GM18951 (cell line): ENCODE measurements around the gene LCN1.

Experiments used
- POLR2A ChIP-seq: IDR thresholded peaks from 4 replicates; pipeline ENCODE4 v1.6.1; 2011; ENCODE audit warnings: mild to moderate bottlenecking; ENCODE audit not compliant: insufficient read length, insufficient read depth; ENCODE audit errors: extremely low read depth
- in situ Hi-C: fragments of 300-500 bp; cut with MboI; formaldehyde crosslinking; loops from one replicate; pipeline ENCODE4 v1.12.0; 2022; ENCODE audit warnings: low sequenced_read_pairs, mixed read lengths, inconsistent platforms; ENCODE audit not compliant: unreplicated experiment

Gene LCN1

DNA sequence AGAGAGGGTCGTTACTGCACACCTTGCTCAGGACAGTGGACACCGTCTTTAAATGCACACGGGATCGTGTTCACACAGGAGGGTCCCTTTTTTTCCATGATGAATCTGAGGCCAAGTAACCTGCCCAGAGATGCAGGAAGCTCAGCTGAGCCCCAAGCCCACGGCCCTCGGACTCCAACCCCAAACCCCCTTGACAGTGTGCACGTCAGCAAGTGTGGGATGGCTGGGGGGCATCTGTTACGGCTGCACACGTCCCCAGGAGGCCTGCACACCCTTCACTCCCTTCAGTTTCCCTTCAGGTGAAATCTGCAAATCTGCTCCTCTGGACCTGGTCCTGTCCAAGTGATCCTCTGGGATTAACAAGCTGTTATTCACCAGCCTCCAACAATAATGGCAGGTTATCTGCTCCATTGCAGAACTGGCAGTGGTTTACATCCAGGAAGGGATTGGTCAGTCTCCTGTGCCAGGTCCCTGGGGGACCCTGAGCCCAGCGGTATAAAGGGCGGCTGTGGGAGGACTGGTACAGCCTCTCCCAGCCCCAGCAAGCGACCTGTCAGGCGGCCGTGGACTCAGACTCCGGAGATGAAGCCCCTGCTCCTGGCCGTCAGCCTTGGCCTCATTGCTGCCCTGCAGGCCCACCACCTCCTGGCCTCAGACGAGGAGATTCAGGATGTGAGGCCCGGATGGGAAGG lies at the start of gene LCN1:
Gene LCN1, plus strand, starts transcription at position 525 of the 692 bp plus-strand sequence. Its CDS starts 58 bp downstream, at position 583.
- TF ChIP-seq POLR2A: no peak
- in situ Hi-C loops: no loop called here

- in situ Hi-C loops: no loop called here
- TF ChIP-seq POLR2A: no peak
These were observed 49.2 kb upstream of the LCN1 start for GRCh38 chr9:135471791-135472640.

GRCh38 chr9:135473972-135474543 lies 47.2 kb upstream of the LCN1 start:
- in situ Hi-C loops: no loop called here

GRCh38 chr9:135474915-135475314 lies 46.3 kb upstream of the LCN1 start:
- TF ChIP-seq POLR2A: no peak

More at GRCh38 chr9:135473972-135474543, 47.2 kb upstream of the LCN1 start:
- no peak for TF ChIP-seq POLR2A

GRCh38 chr9:135476561-135477355 lies 44.5 kb upstream of the LCN1 start:
- TF ChIP-seq POLR2A: no peak
- in situ Hi-C loops: no loop called here

More at GRCh38 chr9:135474915-135475314, 46.3 kb upstream of the LCN1 start:
- in situ Hi-C loops: no loop called here

DNA sequence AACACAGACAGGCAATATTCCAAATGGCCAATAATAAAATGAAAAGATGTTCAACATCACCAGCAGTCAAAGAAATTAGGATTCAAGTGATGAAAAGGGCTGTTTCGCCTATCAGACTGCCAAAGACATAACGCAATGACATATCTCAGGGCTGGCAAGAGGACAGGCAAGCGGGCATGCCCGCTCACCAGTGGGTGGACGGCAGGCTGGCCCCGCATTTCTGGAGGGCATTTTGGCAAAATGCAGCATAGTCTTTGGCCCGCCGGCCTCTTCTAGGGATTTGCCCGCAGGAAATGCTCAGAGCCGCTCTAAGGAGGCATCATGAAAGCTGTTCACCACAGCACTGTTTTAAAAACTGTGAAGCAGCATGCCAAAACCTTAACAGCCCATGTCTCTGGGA lies 43.0 kb upstream of the LCN1 start:
- no peak for TF ChIP-seq POLR2A
- in situ Hi-C loops: no loop called here

DNA sequence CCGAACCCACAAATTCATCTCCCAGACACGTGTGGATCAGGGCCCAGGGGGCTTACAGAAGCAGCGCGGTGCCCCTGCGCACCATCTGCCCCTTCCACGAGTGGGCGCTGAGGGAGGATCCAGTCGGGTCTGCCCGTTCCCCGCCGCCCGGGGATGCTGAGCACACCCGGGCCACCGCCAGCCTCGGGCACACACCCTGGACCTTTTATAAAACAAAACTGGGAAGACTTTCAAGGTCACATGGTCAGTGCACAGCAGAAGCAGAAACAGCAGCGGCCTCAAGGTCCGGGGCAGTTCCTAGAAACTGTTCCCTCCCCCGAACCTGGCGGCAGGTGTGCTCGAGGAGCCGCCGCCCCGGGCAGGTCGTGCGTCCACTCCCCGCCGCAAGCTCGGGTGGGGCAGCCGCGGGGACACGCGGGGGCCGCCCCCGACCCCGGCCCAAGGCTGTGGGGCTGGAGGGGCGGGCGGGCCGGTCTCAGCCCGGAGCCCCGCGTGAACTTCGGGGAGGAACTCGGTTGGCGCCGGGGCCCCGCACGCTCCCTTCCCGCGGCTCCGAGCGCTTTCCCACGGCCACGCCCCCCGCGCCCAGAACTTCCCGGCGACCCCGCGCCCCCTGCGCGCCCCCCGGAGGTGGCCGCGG lies 42.3 kb upstream of the LCN1 start:
- in situ Hi-C loops: no loop called here
- no peak for TF ChIP-seq POLR2A

- in situ Hi-C loops: no loop called here
These were observed 41.7 kb upstream of the LCN1 start, which contains the start of gene PPP1R26 for GRCh38 chr9:135479469-135480052. TSS of gene PPP1R26 (plus strand) at chr9:135479782. CDS start at chr9:135484511, 4,729 bp downstream.

DNA sequence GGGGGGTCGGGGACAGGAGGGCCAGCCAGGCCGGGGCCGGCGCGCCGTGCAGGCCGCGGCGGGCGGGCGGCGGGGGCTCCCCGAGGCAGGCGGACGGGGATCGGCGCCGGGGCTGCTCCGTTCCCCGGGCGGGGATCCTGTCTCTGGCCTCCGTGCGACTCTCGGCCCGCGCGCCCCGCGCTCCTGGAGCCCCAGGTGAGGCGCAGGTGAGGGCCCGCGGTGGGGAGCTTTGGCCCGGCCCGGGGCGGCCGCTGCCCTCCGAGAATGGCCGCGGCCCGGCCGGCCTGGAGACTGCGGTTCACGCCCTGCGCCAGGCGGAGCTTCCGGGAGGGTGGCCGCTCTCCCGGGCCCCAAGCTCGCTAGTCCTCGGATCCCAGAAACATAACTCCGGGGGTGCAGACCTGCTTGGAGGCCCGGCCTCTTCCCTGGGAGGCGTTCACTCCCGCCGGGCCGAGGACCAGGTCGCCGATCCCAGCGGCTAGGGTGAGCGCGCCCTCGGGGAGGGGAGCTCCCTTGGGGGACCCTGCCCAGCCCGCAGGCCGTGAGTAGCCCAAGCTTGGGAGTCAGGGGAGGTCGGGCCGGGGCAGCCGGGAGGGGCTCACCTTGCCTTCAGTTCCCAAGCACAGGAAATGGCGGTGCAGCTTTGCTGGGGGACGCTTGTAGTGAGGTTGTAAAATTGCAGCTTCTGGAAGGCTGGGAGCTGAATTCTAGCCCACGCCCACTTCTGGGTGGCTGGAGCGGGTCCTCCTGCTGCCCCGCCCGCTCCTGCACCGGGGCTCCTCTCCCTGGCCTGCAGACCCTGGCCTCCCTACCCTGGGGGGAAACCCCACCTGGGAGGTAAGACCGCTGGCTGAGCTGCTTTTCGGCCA lies 40.9 kb upstream of the LCN1 start:
- in situ Hi-C loops: no loop called here
- no peak for TF ChIP-seq POLR2A

More at GRCh38 chr9:135479469-135480052, 41.7 kb upstream of the LCN1 start, which contains the start of gene PPP1R26:
- no peak for TF ChIP-seq POLR2A

DNA sequence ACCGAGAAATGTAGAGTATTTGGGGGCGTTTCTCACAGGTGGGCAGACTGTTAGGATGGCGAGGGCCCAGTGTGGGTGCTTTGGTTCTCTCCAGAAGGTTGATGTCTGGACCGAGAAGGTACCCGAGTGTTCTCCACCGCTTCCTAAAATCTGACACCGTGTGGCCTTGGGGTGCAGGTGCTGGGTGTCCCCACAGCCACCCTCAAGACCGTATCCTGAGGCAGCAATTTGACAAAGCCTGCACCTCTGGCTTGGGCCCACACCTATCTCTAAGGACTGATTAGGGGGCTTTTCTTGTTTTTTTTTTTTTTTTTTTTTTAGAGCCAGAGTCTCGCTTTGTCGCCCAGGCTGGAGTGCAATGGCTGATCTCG lies 40.3 kb upstream of the LCN1 start:
- no peak for TF ChIP-seq POLR2A
- in situ Hi-C loops: no loop called here
